Neural cell (in vitro differentiated cells): ENCODE data around the gene CHST13. TPM values are rescaled to one million over a fixed set of nuclear protein-coding genes. Genes with fewer than 3 reads are reported as not detected.

Experiments used
- H2AFZ ChIP-seq: fragments of 200-600, 300-800 bp; sonication (generic), shearing (Covaris generic); 2 replicates; pipeline ENCODE4 v1.6.0; 2014; ENCODE audit warnings: low read depth, mild to moderate bottlenecking, antibody characterized with exemption, low read length, moderate library complexity
- H3F3A ChIP-seq: fragments of 200-600 bp; shearing (Covaris generic); 2 replicates; pipeline ENCODE4 v1.6.1; 2016; ENCODE audit warnings: mild to moderate bottlenecking, moderate library complexity, mixed read lengths, antibody characterized with exemption, low read length; ENCODE audit not compliant: insufficient read depth, poor library complexity, severe bottlenecking
- H3K27ac ChIP-seq: fragments of 200-600, 300-800 bp; sonication (generic), shearing (Covaris generic); 2 replicates; pipeline ENCODE4 v1.5.1; 2014; ENCODE audit warnings: mild to moderate bottlenecking, low read length, moderate library complexity
- H3K27me3 ChIP-seq: fragments of 300-800, 200-600 bp; sonication (generic), shearing (Covaris generic); 2 replicates; pipeline ENCODE4 v1.6.0; 2014; ENCODE audit warnings: mild to moderate bottlenecking, low read depth, low read length, moderate library complexity; ENCODE audit not compliant: insufficient read depth
- H3K36me3 ChIP-seq: fragments of 300-800, 200-600 bp; sonication (generic), shearing (Covaris generic); 2 replicates; pipeline ENCODE4 v1.5.1; 2014; ENCODE audit warnings: mild to moderate bottlenecking, antibody characterized with exemption, low read length, moderate library complexity; ENCODE audit not compliant: insufficient read depth
- H3K4me2 ChIP-seq: fragments of 300-800, 200-600 bp; sonication (generic), shearing (Covaris generic); 2 replicates; pipeline ENCODE4 v1.6.0; 2014; ENCODE audit warnings: mild to moderate bottlenecking, low read length
- H3K4me3 ChIP-seq: fragments of 300-800, 200-600 bp; sonication (generic), shearing (Covaris generic); 2 replicates; pipeline ENCODE4 v1.5.1; 2014; ENCODE audit warnings: mild to moderate bottlenecking, low read length, moderate library complexity
- H3K79me2 ChIP-seq: fragments of 200-600 bp; shearing (Covaris generic); replicated peaks from 2 replicates; pipeline ENCODE4 v1.6.0; 2014; ENCODE audit warnings: mild to moderate bottlenecking, low read length, moderate library complexity; ENCODE audit not compliant: insufficient read depth
- H3K9ac ChIP-seq: fragments of 300-800, 200-600 bp; sonication (generic), shearing (Covaris generic); 2 replicates; pipeline ENCODE4 v1.6.1; 2016; ENCODE audit warnings: mild to moderate bottlenecking, low read length, mixed read lengths
- H3K9me2 ChIP-seq: fragments of 200-600 bp; shearing (Covaris generic); 2 replicates; pipeline ENCODE4 v1.6.1; 2016; ENCODE audit warnings: mild to moderate bottlenecking, low read length, mixed read lengths; ENCODE audit not compliant: insufficient read depth
- H3K9me3 ChIP-seq: fragments of 200-600, 300-800 bp; sonication (generic), shearing (Covaris generic); 2 replicates; pipeline ENCODE4 v1.6.1; 2016; ENCODE audit warnings: mild to moderate bottlenecking, mixed run types, low read length, moderate library complexity, mixed read lengths
- H4K20me1 ChIP-seq: fragments of 200-600 bp; shearing (Covaris generic); 2 replicates; pipeline ENCODE4 v1.6.1; 2016; ENCODE audit warnings: mild to moderate bottlenecking, mixed run types; ENCODE audit not compliant: insufficient read depth
- CTCF ChIP-seq: fragments of 450-650 bp; IDR thresholded peaks from 2 replicates; pipeline ENCODE4 v1.5.1; 2014; ENCODE audit warnings: antibody characterized with exemption, mild to moderate bottlenecking, moderate library complexity; ENCODE audit not compliant: poor library complexity, severe bottlenecking
- EP300 ChIP-seq: fragments of 450-650 bp; conservative IDR thresholded peaks from 2 replicates; pipeline ENCODE4 v1.6.1; 2014; ENCODE audit warnings: antibody characterized with exemption, mild to moderate bottlenecking, moderate library complexity; ENCODE audit not compliant: poor library complexity, severe bottlenecking
- EZH2 ChIP-seq: fragments of 200-600, 300-800 bp; shearing (Covaris generic), sonication (generic); IDR thresholded peaks from 2 replicates; pipeline ENCODE4 v1.6.1; 2014; ENCODE audit warnings: antibody characterized with exemption, low read length, borderline replicate concordance, mild to moderate bottlenecking; ENCODE audit not compliant: insufficient read depth, poor library complexity, severe bottlenecking
- MXI1 ChIP-seq: fragments of 450-650 bp; conservative IDR thresholded peaks from 2 replicates; pipeline ENCODE4 v1.6.1; 2014; ENCODE audit warnings: antibody characterized with exemption, mild to moderate bottlenecking; ENCODE audit not compliant: poor library complexity, severe bottlenecking
- POLR2AphosphoS5 ChIP-seq: IDR thresholded peaks from 2 replicates; pipeline ENCODE4 v1.6.1; 2012
- RAD21 ChIP-seq: fragments of 450-650 bp; conservative IDR thresholded peaks from 2 replicates; pipeline ENCODE4 v1.6.1; 2014; ENCODE audit warnings: antibody characterized with exemption, mild to moderate bottlenecking, moderate library complexity
- REST ChIP-seq: IDR thresholded peaks from 2 replicates; pipeline ENCODE4 v1.6.1; 2012; ENCODE audit warnings: borderline replicate concordance
- SMC3 ChIP-seq: fragments of 450-650 bp; conservative IDR thresholded peaks from 2 replicates; pipeline ENCODE4 v1.6.1; 2014; ENCODE audit warnings: antibody characterized with exemption, mild to moderate bottlenecking, moderate library complexity; ENCODE audit not compliant: poor library complexity
- TAF1 ChIP-seq: IDR thresholded peaks from 2 replicates; pipeline ENCODE4 v1.6.1; 2012; ENCODE audit warnings: low read depth
- polyA plus RNA-seq: library from polyadenylated mRNA; depleted of rRNA; stranded (reverse); fragments of >200 nt; gene quantifications from 2 replicates; pipeline ENCODE4 v1.2.3, GENCODE V29; 2014

The CHST13 gene
- polyA plus RNA-seq, 1 donor from 2014 or later, result not detected

- no peak overlapping the region for H3K9ac ChIP-seq
- H3K27ac ChIP-seq, result no peak overlapping the region
- H3F3A ChIP-seq, result no peaks in the 10 kb centered on the region
- no peaks in the 10 kb centered on the region for H3K36me3 ChIP-seq
- H3K27me3 ChIP-seq, result no peaks in the 10 kb centered on the region
- H3K9me2 ChIP-seq, result no peaks in the 10 kb centered on the region
- no peaks in the 10 kb centered on the region for H3K79me2 ChIP-seq
- H4K20me1 ChIP-seq, result no peaks in the 10 kb centered on the region
- TF ChIP-seq REST (no peak), EZH2 (no peak), EP300 (no peak), MXI1 (no peak), CTCF (no peak), RAD21 (no peak), SMC3 (no peak), POLR2AphosphoS5 (no peak), TAF1 (no peak)
- H3K9me3 ChIP-seq, result no peaks in the 10 kb centered on the region
- H2AFZ ChIP-seq, result no peak overlapping the region
- H3K4me2 ChIP-seq, result no peak overlapping the region
- no peak overlapping the region for H3K4me3 ChIP-seq
These were observed 33.4 kb downstream of the CHST13 start for GRCh38 chr3:126557415-126557745.

DNA sequence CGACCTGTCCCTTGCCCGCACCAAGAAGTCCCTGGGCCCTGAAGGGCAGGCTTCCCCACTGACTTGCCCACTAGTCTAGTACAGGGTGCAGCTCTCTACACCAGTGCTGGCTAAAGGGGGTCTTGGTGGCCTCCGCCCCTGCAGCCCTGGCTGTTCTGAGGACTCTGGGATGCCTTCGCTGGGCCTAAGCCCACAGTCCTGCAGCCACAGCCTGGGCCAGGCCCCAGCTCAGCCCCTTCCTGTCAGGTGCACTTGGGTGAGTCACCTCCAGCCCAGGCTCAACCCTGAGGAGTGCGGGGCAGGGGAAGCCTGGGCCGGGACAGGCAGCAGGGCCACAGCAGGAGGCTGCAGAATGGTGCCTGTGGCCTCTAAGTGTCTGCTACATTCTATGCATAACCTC lies 33.8 kb downstream of the CHST13 start:
- Histone ChIP-seq H4K20me1 (no peaks in the 10 kb centered on the region), H3K27me3 (no peaks in the 10 kb centered on the region), H3K9me3 (no peaks in the 10 kb centered on the region), H3K9me2 (no peaks in the 10 kb centered on the region), H3K4me3 (no peak overlapping the region), H2AFZ (no peak overlapping the region), H3K36me3 (no peaks in the 10 kb centered on the region), H3K9ac (no peak overlapping the region), H3K79me2 (no peaks in the 10 kb centered on the region), H3K27ac (no peak overlapping the region), H3K4me2 (no peak overlapping the region), H3F3A (no peaks in the 10 kb centered on the region)
- TF ChIP-seq CTCF (no peak), REST (no peak), TAF1 (no peak), MXI1 (no peak), SMC3 (no peak), POLR2AphosphoS5 (no peak), RAD21 (no peak)
